GM18526 (cell line): Measurements from ENCODE around the gene MLXIPL.

Experiments used
- POLR2A ChIP-seq: IDR thresholded peaks from 3 replicates; pipeline ENCODE4 v1.6.1; 2011; ENCODE audit not compliant: insufficient read length; ENCODE audit errors: extremely low read depth

Gene MLXIPL

GRCh38 chr7:73648593-73649332 is 24.4 kb upstream of the MLXIPL start:
- TF ChIP-seq POLR2A, result no peak

GRCh38 chr7:73647725-73648592 is 23.6 kb upstream of the MLXIPL start:
- TF ChIP-seq POLR2A, result no peak

GRCh38 chr7:73646785-73647724 is 22.7 kb upstream of the MLXIPL start:
- no peak for TF ChIP-seq POLR2A

- no peak for TF ChIP-seq POLR2A
Measured at GRCh38 chr7:73645643-73646174, 21.4 kb upstream of the MLXIPL start.

- TF ChIP-seq POLR2A, result no peak
Measured at GRCh38 chr7:73644688-73645286, 20.5 kb upstream of the MLXIPL start.

GRCh38 chr7:73642834-73643233 is 18.5 kb upstream of the MLXIPL start:
- no peak for TF ChIP-seq POLR2A

- no peak for TF ChIP-seq POLR2A
Measured at GRCh38 chr7:73638911-73639310, 14.6 kb upstream of the MLXIPL start.

- TF ChIP-seq POLR2A, result no peak
Measured at GRCh38 chr7:73635428-73636200, 11.3 kb upstream of the MLXIPL start.

- no peak for TF ChIP-seq POLR2A
Measured at GRCh38 chr7:73633844-73634243, 9.5 kb upstream of the MLXIPL start.

- TF ChIP-seq POLR2A, result no peak
Measured at GRCh38 chr7:73633323-73633722, 9.0 kb upstream of the MLXIPL start.

GRCh38 chr7:73631558-73631957 is 7.2 kb upstream of the MLXIPL start:
- no peak for TF ChIP-seq POLR2A

GRCh38 chr7:73628504-73628903 is 4.2 kb upstream of the MLXIPL start:
- no peak for TF ChIP-seq POLR2A

- TF ChIP-seq POLR2A, result no peak
Measured at GRCh38 chr7:73626814-73627213, 2.5 kb upstream of the MLXIPL start.

GRCh38 chr7:73625276-73625675 is 954 bp upstream of the MLXIPL start:
- TF ChIP-seq POLR2A, result no peak
